ENCODE data around the gene SECISBP2. TPM values are rescaled to one million over a fixed set of nuclear protein-coding genes. Genes with fewer than 3 reads are reported as not detected.
"Not testable (repeated sequence)": the region's sequence is repeated elsewhere in the genome, so short reads cannot be mapped to it uniquely, and the experiment has no call there.

Gene SECISBP2
- total and polyA plus RNA-seq, 7 donors: 26.2 to 80.8 (median 40.2) TPM

DNA sequence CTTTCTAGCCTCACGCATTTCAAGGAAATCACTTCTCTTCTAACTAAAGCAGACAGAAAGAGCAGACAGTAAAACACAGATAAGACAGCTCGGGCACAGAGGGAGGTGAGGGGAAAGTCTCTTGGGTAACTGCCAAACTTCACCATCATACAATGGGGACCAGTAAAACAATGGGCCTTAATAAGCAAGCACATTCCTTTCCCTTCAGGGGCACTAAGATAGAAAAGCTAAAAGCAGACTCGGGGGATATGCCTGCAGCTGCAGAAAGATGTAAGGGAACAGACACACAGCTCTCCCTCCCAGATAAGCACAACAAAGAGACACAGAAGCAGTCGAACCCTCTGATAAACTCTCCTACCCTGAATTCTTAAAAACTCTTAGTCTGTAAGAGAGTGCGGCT is 22.9 kb upstream of the SECISBP2 start:
- TF ChIP-seq, protein P1, sequence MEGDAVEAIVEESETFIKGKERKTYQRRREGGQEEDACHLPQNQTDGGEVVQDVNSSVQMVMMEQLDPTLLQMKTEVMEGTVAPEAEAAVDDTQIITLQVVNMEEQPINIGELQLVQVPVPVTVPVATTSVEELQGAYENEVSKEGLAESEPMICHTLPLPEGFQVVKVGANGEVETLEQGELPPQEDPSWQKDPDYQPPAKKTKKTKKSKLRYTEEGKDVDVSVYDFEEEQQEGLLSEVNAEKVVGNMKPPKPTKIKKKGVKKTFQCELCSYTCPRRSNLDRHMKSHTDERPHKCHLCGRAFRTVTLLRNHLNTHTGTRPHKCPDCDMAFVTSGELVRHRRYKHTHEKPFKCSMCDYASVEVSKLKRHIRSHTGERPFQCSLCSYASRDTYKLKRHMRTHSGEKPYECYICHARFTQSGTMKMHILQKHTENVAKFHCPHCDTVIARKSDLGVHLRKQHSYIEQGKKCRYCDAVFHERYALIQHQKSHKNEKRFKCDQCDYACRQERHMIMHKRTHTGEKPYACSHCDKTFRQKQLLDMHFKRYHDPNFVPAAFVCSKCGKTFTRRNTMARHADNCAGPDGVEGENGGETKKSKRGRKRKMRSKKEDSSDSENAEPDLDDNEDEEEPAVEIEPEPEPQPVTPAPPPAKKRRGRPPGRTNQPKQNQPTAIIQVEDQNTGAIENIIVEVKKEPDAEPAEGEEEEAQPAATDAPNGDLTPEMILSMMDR (IDR thresholded peaks at IDR 0.05): no peak
- H3K9me3 ChIP-seq: peaks cover 11% of the 10 kb centered on the region
- 70 to 77% (median 75%) methylated on average over 5 of the region's 5 CpGs for WGBS, 3 donors
- H3K36me3 ChIP-seq (ENCODE audit: insufficient read depth in 1 of 2, low read depth in 1 of 2): no peaks in the 10 kb centered on the region
- H3K4me1 ChIP-seq: no peaks in the 10 kb centered on the region
- no peak overlapping the region for H3K4me3 ChIP-seq
- intact Hi-C loops (cut with DNase I): loop anchor here in 1 of 2 donors (10.0 kb wide), 1 partner anchor 121 kb away; the partner anchor contains the start of gene SHC3
- no peak overlapping the region for H3K27ac ChIP-seq
- ATAC-seq (no peak), DNase-seq (no peak)
- H3K27me3 ChIP-seq (ENCODE audit: insufficient read depth in 3 of 3, low read length in 2 of 3): no peaks in the 10 kb centered on the region

DNA sequence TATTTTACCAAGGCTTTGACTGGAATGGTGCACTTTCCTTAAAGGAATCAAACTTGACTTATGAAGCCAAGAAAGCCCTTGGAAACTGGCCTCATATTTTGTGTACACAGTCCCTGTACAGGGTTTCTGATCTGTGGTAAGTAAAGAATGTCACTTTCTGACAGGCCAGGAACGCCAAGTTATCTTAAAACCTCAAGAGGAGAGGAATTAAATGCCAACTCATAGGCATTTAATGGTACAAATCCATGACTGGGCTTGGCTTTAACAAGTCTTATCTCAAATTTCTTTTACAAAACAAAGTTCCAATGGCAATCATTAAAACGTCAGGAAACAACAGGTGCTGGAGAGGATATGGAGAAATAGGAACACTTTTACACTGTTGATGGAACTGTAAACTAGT is 16.3 kb upstream of the SECISBP2 start:
- H3K27me3 ChIP-seq (ENCODE audit: insufficient read depth in 3 of 3, low read length in 2 of 3); ATAC-seq; intact Hi-C loops (cut with DNase I); H3K27ac ChIP-seq; H3K9me3 ChIP-seq; DNase-seq; H3K4me1 ChIP-seq; H3K4me3 ChIP-seq: not testable (repeated sequence)
- WGBS, 3 donors: 43 to 69% (median 53%) methylated on average over 2 of the region's 2 CpGs
- peaks cover 0 to 13% of the 10 kb centered on the region in 2 donors for H3K36me3 ChIP-seq (ENCODE audit: insufficient read depth in 1 of 2, low read depth in 1 of 2)

DNA sequence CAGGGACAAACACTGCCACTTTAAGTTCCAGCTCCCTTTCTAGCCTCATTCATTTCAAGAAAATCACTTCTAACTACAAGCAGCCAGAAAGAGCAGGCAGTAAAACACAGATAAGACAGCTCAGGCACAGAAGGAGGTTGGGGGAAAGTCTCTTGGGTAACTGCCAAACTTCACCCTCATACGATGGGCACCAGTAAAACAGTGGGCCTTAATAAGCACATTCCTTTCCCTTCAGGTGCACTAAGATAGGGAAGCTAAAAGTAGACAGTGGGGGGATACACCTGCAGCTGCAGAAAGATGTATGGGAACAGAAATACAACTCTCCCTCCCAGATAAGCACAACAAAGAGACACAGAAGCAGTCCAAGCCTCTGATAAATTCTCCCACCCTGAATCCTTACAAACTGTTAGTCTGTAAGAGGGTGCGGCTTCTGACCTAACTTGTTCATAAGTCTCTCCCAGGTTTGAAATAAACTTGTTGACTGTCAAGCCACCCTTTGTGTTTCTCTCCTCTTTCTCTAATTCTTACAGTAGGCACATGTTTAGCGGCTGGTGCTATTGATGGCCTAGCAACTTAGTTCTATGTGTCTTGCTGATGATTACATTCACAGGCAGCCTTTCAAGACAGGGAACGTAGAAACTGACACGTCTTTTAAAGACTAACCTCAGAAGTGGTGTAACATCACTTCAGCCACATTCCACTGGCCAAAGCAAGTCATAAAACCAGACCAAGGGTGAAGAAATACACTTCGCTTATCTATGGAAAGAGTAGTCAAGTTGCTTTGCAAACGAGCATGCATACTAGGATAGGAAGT is 14.1 kb upstream of the SECISBP2 start:
- intact Hi-C loops (cut with DNase I): no loop called here
- TF ChIP-seq, protein P1 (IDR thresholded peaks at IDR 0.05): no peak

DNA sequence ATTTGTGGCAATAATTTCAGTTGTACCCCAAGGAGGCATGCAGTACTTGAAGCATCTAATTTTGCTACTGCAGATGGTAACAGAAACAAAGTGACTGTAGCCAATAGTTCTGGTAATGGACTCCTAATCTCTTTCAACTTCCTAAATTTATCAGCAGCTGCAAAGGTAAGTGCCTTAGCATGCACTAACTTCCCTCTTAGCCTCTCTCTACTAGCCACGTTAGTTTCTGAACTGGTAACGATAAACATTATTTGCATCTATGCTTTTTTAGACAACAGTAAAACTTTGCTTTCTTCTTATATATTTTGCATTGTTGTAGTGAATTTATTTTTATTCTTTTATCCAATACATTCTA is 13.5 kb upstream of the SECISBP2 start:
- TF ChIP-seq, protein P1 (IDR thresholded peaks at IDR 0.05): no peak
- no peaks in the 10 kb centered on the region for H3K9me3 ChIP-seq
- ATAC-seq (no peak), DNase-seq (no peak)
- H3K4me1 ChIP-seq: peaks cover 13% of the 10 kb centered on the region
- intact Hi-C loops (cut with DNase I): no loop called here
- peaks cover 0 to 28% of the 10 kb centered on the region in 2 donors for H3K36me3 ChIP-seq (ENCODE audit: insufficient read depth in 1 of 2, low read depth in 1 of 2)
- H3K4me3 ChIP-seq: no peak overlapping the region
- H3K27ac ChIP-seq: no peak overlapping the region
- WGBS, 3 donors: 89 to 94% (median 92%) methylated on average over 2 of the region's 2 CpGs
- H3K27me3 ChIP-seq (ENCODE audit: insufficient read depth in 3 of 3, low read length in 2 of 3): no peaks in the 10 kb centered on the region

More for the DNA sequence above, 14.1 kb upstream of the SECISBP2 start:
- Histone ChIP-seq H3K27me3 (ENCODE audit: insufficient read depth in 3 of 3, low read length in 2 of 3) (no peaks in the 10 kb centered on the region), H3K27ac (no peak overlapping the region), H3K36me3 (ENCODE audit: insufficient read depth in 1 of 2, low read depth in 1 of 2) (peaks cover 0 to 28% of the 10 kb centered on the region in 2 donors), H3K4me1 (peaks cover 8% of the 10 kb centered on the region), H3K9me3 (no peaks in the 10 kb centered on the region), H3K4me3 (no peak overlapping the region)
- ATAC-seq (no peak), DNase-seq (no peak)
- 86 to 92% (median 88%) methylated on average over 7 of the region's 7 CpGs for WGBS, 3 donors

DNA sequence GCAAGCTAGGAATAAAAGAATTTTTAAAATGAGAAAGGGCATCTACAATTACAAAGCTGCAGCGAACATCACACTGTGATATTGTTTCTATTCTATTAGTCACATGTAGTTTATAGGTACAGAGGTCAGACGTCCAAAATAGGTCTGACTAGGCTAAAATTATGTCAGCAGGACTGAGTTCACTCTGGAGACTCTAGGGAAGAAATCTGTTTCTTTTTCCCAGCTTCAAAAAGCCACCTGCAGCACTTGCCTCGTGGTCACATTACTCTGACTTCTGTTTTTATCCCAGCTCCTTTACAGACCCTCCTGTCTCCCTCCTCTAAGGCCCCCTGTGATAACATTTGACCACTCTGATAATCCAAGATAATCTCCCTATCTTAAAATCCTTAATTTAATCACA is 12.4 kb upstream of the SECISBP2 start:
- DNase-seq (no peak), ATAC-seq (peak in 3 of 4 donors; percentile 34 to 48 (median 48))
- peak overlapping the region; percentile 83 for H3K27ac ChIP-seq
- H3K27me3 ChIP-seq (ENCODE audit: insufficient read depth in 3 of 3, low read length in 2 of 3): no peaks in the 10 kb centered on the region
- intact Hi-C loops (cut with DNase I): no loop called here
- H3K4me1 ChIP-seq: peaks cover 15% of the 10 kb centered on the region
- peaks cover 0 to 28% of the 10 kb centered on the region in 2 donors for H3K36me3 ChIP-seq (ENCODE audit: insufficient read depth in 1 of 2, low read depth in 1 of 2)
- 36 to 46% (median 36%) methylated on average over 3 of the region's 3 CpGs for WGBS, 3 donors
- H3K9me3 ChIP-seq: no peaks in the 10 kb centered on the region
- no peak overlapping the region for H3K4me3 ChIP-seq
- TF ChIP-seq, protein P1 (IDR thresholded peaks at IDR 0.05): no peak
